ENCODE data around the gene IL1RAP. TPM values are rescaled to one million over a fixed set of nuclear protein-coding genes. Genes with fewer than 3 reads are reported as not detected.

Gene IL1RAP
- total RNA-seq, 4 donors from 2014 or later, result 4.9 to 16.9 (median 10.8) TPM

- no peak overlapping the region for H3K4me3 ChIP-seq (replicated peaks in 1 of 3)
- H3K9me3 ChIP-seq, result no peaks in the 10 kb centered on the region
- H3K27ac ChIP-seq, result no peak overlapping the region
- no peak for TF ChIP-seq POLR2A (IDR thresholded peaks at IDR 0.05)
- no peak for TF ChIP-seq CTCF (IDR thresholded peaks at IDR 0.05)
- WGBS, 2 donors, result 96% methylated on average over 3 of the region's 3 CpGs
- intact Hi-C loops (cut with DNase I), result no loop called here
- no peak for DNase-seq
- H3K36me3 ChIP-seq, result no peaks in the 10 kb centered on the region
- H3K4me1 ChIP-seq, result no peaks in the 10 kb centered on the region
- H3K27me3 ChIP-seq, result no peaks in the 10 kb centered on the region
Measured at GRCh38 chr3:190505381-190506003, 8.4 kb upstream of the IL1RAP start.

- intact Hi-C loops (cut with DNase I), result no loop called here
- DNase-seq, result no peak
- Histone ChIP-seq H3K27me3 (no peaks in the 10 kb centered on the region), H3K4me3 (replicated peaks in 1 of 3) (no peak overlapping the region), H3K4me1 (no peaks in the 10 kb centered on the region), H3K36me3 (no peaks in the 10 kb centered on the region), H3K9me3 (no peaks in the 10 kb centered on the region), H3K27ac (no peak overlapping the region)
- WGBS, 2 donors, result 97 to 98% methylated on average over 4 of the region's 4 CpGs
- no peak for TF ChIP-seq CTCF (IDR thresholded peaks at IDR 0.05)
- no peak for TF ChIP-seq POLR2A (IDR thresholded peaks at IDR 0.05)
Measured at GRCh38 chr3:190506271-190506670, 7.6 kb upstream of the IL1RAP start.

- no peak for DNase-seq
- TF ChIP-seq CTCF (IDR thresholded peaks at IDR 0.05) (no peak), POLR2A (IDR thresholded peaks at IDR 0.05) (no peak)
- Histone ChIP-seq H3K4me1 (no peaks in the 10 kb centered on the region), H3K27me3 (no peaks in the 10 kb centered on the region), H3K36me3 (no peaks in the 10 kb centered on the region), H3K9me3 (no peaks in the 10 kb centered on the region), H3K27ac (no peak overlapping the region), H3K4me3 (replicated peaks in 1 of 3) (no peak overlapping the region)
- 95% methylated on average over 3 of the region's 3 CpGs for WGBS, 2 donors
- intact Hi-C loops (cut with DNase I), result no loop called here
Measured at GRCh38 chr3:190512666-190513065, 1.2 kb upstream of the IL1RAP start.

GRCh38 chr3:190514413-190515153, 698 bp downstream of the IL1RAP start:
- intact Hi-C loops (cut with DNase I), result no loop called here
- no peaks in the 10 kb centered on the region for H3K9me3 ChIP-seq
- WGBS, 2 donors, result 0% methylated on average over 27 to 29 of the region's 29 CpGs

More at GRCh38 chr3:190514413-190515153, 698 bp downstream of the IL1RAP start:
- Histone ChIP-seq H3K27me3 (no peaks in the 10 kb centered on the region), H3K4me3 (replicated peaks in 1 of 3) (peak overlapping the region; percentile 59 to 96 (median 76)), H3K36me3 (no peaks in the 10 kb centered on the region), H3K27ac (peak overlapping the region in 2 of 3 donors; percentile 31 to 63), H3K4me1 (no peaks in the 10 kb centered on the region)
- no peak for TF ChIP-seq CTCF (IDR thresholded peaks at IDR 0.05)
- TF ChIP-seq POLR2A (IDR thresholded peaks at IDR 0.05), result no peak
- DNase-seq, result peak; percentile 34 to 41

All from thyroid gland (tissue), 4 donors.